Measurements from ENCODE around the gene HCRTR1. TPM values are rescaled to one million over a fixed set of nuclear protein-coding genes. Genes with fewer than 3 reads are reported as not detected.

Gene HCRTR1
- total RNA-seq, 3 donors from 2014 or later: not detected

- H3K27ac ChIP-seq: peak overlapping the region; percentile 99 to 100
- no peak for TF ChIP-seq POLR2AphosphoS5 (IDR thresholded peaks at IDR 0.05)
- no peak for TF ChIP-seq CTCF (IDR thresholded peaks at IDR 0.05)
- DNase-seq (ENCODE audit: low spot score in 2 of 2): no peak
- no peaks in the 10 kb centered on the region for H3K36me3 ChIP-seq
- no peaks in the 10 kb centered on the region for H3K9me3 ChIP-seq
- H3K4me1 ChIP-seq: peaks cover 7 to 24% of the 10 kb centered on the region in 2 donors
- H3K27me3 ChIP-seq: no peaks in the 10 kb centered on the region
- peak overlapping the region; percentile 74 to 97 (median 81) for H3K4me3 ChIP-seq
- intact Hi-C loops (cut with DNase I; ENCODE audit: low total_unique reads): no loop called here
Observed at GRCh38 chr1:31645274-31645568, 27.7 kb downstream of the HCRTR1 start.

- intact Hi-C loops (cut with DNase I; ENCODE audit: low total_unique reads): no loop called here
- Histone ChIP-seq H3K9me3 (no peaks in the 10 kb centered on the region), H3K36me3 (no peaks in the 10 kb centered on the region)
Observed at GRCh38 chr1:31646259-31646960, 28.9 kb downstream of the HCRTR1 start.

GRCh38 chr1:31647106-31647505 is 29.6 kb downstream of the HCRTR1 start:
- Histone ChIP-seq H3K9me3 (no peaks in the 10 kb centered on the region), H3K27ac (peak overlapping the region; percentile 74 to 99), H3K36me3 (no peaks in the 10 kb centered on the region), H3K4me1 (peaks cover 7 to 43% of the 10 kb centered on the region in 2 donors), H3K4me3 (no peak overlapping the region), H3K27me3 (no peaks in the 10 kb centered on the region)
- TF ChIP-seq POLR2A (IDR thresholded peaks at IDR 0.05): no peak
- TF ChIP-seq POLR2AphosphoS5 (IDR thresholded peaks at IDR 0.05): peak in 1 of 3 donors; percentile 63
- TF ChIP-seq CTCF (IDR thresholded peaks at IDR 0.05): peak in 1 of 3 donors; percentile 35
- intact Hi-C loops (cut with DNase I; ENCODE audit: low total_unique reads): no loop called here
- peak in 1 of 2 donors; percentile 76 for DNase-seq (ENCODE audit: low spot score in 2 of 2)

More at GRCh38 chr1:31646259-31646960, 28.9 kb downstream of the HCRTR1 start:
- peak overlapping the region; percentile 74 to 99 for H3K27ac ChIP-seq
- TF ChIP-seq CTCF (IDR thresholded peaks at IDR 0.05) (no peak), POLR2AphosphoS5 (IDR thresholded peaks at IDR 0.05) (no peak)
- H3K4me3 ChIP-seq: no peak overlapping the region
- H3K27me3 ChIP-seq: no peaks in the 10 kb centered on the region
- H3K4me1 ChIP-seq: peaks cover 7 to 36% of the 10 kb centered on the region in 2 donors
- DNase-seq (ENCODE audit: low spot score in 2 of 2): no peak

GRCh38 chr1:31648190-31648589 is 30.7 kb downstream of the HCRTR1 start:
- H3K4me3 ChIP-seq: no peak overlapping the region
- no peaks in the 10 kb centered on the region for H3K9me3 ChIP-seq
- TF ChIP-seq POLR2A (IDR thresholded peaks at IDR 0.05) (no peak), POLR2AphosphoS5 (IDR thresholded peaks at IDR 0.05) (no peak), CTCF (IDR thresholded peaks at IDR 0.05) (no peak)
- H3K36me3 ChIP-seq: no peaks in the 10 kb centered on the region
- peak overlapping the region; percentile 72 to 99 for H3K27ac ChIP-seq
- no peaks in the 10 kb centered on the region for H3K27me3 ChIP-seq
- DNase-seq (ENCODE audit: low spot score in 2 of 2): no peak
- H3K4me1 ChIP-seq: peaks cover 7 to 44% of the 10 kb centered on the region in 2 donors
- intact Hi-C loops (cut with DNase I; ENCODE audit: low total_unique reads): no loop called here

GRCh38 chr1:31648641-31649357 is 31.3 kb downstream of the HCRTR1 start:
- H3K4me1 ChIP-seq: peaks cover under 1 to 38% of the 10 kb centered on the region in 2 donors
- TF ChIP-seq POLR2AphosphoS5 (IDR thresholded peaks at IDR 0.05) (no peak), POLR2A (IDR thresholded peaks at IDR 0.05) (no peak), CTCF (IDR thresholded peaks at IDR 0.05) (no peak)
- no peaks in the 10 kb centered on the region for H3K9me3 ChIP-seq
- DNase-seq (ENCODE audit: low spot score in 2 of 2): peak in 1 of 2 donors; percentile 67
- peak overlapping the region; percentile 72 to 99 for H3K27ac ChIP-seq
- no peak overlapping the region for H3K4me3 ChIP-seq
- intact Hi-C loops (cut with DNase I; ENCODE audit: low total_unique reads): no loop called here
- no peaks in the 10 kb centered on the region for H3K27me3 ChIP-seq
- H3K36me3 ChIP-seq: no peaks in the 10 kb centered on the region

Data from breast epithelium (tissue), 4 donors.